HG03571 (cell line): ENCODE results near the gene CFAP157.

Experiments used
- ATAC-seq: cut with Tn5 transposase; IDR thresholded peaks from one replicate; pipeline ENCODE4 v1.9.1; 2021; ENCODE audit not compliant: unreplicated experiment

CFAP157 gene

DNA sequence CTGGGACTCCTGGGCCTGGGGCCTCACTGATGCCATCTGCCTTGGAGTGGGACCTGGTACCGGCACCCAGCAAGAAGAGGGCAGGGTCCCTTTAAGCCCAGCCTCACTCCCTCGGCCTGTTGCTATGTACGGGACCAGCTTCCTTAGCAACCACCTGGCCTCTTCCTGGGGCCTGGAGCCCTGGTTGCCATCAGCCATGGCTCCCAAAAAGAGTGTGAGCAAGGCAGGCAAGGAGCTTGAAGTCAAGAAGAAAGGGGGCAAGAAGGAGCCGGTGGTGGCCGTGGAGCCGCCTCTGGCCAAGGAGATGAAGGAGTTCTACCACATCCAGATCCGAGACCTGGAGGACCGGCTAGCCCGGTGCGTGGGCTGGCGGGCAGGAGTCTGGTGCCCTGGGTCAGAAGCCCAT is at the start of gene CFAP157:
Gene CFAP157, plus strand, starts transcription at position 153 of the 406 bp plus-strand sequence. Its CDS starts 44 bp downstream, at position 197.
- ATAC-seq, result no peak

DNA sequence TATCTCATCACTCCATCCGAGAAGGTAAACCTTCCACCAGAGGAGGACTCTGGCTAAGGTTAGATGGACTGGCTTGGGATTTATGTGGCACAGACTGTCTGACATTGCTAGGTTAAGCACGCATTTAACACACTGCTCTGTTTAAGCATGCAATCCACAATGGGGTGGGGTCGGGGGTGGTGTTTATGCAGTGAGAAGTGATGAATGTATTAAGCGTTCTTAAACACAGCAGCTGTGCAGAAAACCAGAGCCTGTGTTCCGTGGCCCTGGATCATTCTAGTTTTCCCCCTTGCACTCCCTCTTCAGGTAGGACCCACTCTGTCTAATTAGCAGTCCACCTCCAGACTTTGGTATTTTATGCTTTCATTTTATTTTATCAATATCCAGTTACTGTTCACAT is 48.4 kb upstream of the CFAP157 start:
- no peak for ATAC-seq

DNA sequence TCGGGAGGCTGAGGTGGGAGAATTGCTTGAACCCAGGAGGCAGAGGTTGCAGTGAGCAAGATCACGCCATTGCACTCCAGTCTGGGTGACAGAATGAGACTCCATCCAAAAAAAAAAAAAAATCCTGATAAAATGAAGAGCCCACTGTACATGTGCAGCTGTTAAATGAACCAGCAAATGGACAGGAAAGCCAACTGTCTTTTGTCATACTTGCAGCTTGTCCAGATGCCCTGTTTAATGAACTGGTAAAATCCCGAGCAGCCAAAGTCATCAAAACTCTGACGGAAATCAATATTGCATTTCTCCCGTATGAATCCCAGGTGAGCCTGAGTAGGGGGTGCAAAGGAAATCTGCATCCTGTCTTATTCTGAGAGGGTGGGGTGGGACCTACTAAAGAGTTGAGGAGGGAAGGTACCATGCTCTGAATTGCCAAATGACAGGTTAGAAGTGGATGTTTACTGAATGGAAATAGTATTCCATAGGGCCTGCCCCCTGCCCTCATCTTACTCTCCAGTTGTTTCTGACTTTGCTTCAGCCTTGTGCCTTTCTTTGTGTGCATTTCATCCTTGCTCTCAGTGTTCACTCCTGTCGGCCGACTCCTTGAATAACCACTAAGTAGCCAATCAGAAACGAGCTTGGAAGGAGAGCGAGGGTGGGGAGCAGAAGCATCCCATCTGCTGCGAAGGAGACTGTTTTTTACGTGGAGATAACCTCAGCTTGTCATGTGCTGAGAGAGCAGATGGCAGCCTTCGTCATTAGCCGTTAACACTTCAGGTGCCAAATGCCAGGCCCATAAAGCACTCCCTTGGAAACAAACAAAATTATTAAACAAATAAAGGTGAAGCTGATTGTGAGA is 45.7 kb upstream of the CFAP157 start:
- no peak for ATAC-seq

DNA sequence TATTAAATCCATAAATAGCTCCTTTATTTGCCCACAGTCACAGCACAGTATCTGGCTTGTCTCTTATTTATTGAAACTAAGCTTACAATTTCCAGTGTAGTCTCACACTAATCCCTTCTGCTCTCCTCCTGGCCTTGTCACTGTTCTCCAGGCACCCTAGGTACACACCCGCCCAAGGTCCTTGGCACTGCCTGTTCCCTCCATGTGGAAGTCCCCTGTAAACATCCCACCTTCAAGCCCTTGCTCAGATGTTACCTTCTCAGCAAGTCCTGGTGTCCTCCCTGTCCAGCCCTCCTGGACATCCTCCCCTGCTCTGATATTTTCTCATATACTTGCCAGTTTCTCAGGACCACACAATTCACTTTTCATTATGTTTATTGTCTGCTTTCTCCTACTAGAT is 44.2 kb upstream of the CFAP157 start:
- no peak for ATAC-seq

DNA sequence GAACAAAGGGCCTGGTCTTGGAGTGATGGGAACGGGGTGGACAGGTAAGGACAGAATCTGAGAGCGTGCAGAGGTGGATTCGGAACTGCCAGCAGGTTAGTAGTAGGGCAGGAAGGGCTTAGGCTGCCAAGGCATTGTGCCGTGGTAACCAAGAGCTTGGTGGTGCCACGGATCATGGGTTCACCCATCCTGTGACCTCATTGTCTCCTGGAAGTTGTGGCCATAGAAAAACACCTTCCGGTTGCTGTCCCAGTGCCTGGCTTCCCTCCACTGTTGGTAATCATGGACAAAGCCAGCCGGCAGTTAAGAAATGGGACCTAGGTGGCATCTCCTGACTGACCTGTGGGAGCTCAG is 42.5 kb upstream of the CFAP157 start:
- ATAC-seq, result no peak

DNA sequence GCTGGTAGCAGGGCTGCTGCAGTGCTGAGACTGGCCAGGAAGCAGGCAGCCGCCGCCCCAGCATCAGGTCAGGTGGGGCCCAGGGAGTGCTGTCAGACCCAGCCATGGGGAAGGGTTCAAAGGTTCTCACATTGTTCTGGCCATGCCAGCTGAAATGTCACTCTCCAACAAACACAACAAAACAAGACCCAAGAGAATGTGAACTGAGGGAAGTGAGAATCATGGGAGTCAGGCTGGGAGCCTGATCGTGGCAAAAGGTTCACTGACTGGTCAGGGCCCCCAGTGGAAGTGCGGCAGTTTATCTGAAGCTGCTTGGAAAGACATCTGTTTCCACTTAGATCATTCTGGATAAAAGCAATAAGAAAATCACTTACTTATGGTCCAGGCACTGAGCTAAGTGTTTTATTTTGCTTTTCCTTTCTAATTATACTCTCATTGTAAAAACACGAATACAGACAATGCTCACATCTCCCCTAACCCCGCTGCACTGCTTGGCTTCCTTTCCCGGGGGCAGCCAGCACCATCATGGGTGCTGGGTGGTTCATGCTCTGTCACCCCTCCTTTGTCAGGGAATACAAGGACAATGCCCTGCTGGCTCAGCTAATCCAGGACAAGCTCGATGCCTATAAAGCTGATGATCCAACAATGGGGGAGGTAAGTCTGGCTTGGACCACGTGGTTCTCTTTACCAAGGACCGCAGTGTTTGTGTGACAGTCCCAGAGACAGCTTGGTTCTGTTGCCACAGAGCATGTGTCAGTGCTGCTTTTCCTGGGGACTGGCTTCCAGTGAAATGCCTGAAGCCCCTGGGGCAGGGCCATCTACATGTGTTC is 41.9 kb upstream of the CFAP157 start:
- ATAC-seq, result no peak

DNA sequence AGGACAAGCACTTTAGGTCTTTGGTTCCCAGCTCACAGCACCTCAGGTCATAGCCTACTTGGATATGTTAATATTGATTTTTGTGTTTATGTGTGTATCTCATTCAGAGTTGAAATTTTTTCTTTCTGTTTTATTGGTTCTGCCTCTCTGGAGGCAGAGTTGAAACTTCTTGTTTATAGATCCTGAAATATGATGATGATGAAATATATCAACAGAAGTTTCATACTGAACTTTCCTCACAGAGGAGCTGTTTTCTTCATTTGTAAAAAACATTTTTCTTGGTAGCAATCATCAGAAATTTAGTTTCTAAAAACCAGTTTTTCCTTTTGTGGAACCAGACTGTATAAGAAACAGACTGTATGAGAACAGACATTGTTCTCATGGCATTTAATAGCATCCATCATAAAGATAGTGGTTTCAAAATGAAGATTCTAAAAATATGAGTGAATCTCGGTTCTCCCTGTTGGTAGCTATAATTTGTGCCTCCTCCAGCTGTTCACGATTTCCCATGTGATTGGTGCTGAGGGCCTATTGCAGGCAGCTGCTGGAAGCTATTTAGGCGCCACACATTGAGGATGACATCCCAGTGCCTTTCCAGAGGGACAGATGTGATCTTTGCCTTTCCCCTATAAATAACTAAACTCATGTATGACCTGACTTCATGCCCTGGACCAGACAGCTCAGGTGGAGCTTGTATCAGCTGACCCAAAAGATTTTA is 39.5 kb upstream of the CFAP157 start:
- ATAC-seq, result no peak

DNA sequence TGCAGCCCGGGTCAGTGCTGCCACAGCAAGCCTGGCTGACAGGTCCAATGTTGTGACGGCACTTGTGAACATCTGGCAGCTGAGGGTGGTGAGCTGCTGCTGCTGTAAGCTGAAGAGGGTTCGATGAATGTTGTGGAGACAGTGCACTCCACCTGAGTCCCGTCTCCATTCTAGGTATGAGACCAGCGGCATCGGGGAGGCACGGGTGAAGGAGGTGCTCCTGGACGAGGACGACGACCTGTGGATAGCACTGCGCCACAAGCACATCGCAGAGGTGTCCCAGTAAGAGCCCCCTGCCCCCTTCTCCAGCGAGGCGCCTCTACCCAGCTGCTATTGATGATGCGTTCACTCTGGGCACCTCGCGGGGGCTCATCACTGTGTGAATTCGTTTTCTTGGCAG is 38.9 kb upstream of the CFAP157 start:
- no peak for ATAC-seq

DNA sequence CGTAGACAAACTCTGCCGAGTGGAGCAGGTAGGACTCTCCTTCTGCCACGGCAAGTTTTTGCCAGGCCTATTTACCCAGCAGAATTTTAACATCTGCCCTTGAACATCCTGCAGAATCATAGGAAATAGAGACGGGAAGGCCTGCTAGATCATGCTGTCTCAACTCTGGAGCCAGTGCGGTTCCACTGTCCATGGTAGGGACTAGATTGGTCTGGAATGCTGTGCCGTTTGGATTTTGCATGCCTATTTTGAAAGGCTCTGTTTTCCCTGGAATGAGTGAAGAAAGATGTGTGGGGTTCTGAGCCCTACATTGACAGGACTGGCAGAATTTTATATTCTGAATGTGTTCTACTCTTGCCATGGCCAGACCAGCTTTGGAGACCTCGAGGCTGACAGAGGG is 33.6 kb upstream of the CFAP157 start:
- ATAC-seq, result no peak

DNA sequence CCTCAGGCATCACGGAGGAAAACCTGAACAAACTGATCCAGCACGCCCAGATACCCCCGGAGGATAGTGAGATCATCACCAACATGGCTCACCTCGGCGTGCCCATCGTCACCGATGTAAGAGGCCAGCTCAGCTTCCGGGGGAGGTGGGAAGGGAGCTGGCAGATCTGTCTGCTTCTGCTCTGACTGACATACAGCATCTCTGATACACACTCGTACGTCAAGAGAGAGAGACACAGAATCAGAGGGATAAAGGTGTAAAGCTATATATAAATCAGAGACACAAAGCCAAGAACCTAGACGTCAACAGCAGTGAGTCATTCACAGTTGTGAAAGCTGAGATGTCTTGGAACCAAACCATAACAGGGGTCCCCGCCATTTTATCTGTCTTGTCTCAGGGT is 30.1 kb upstream of the CFAP157 start:
- no peak for ATAC-seq

DNA sequence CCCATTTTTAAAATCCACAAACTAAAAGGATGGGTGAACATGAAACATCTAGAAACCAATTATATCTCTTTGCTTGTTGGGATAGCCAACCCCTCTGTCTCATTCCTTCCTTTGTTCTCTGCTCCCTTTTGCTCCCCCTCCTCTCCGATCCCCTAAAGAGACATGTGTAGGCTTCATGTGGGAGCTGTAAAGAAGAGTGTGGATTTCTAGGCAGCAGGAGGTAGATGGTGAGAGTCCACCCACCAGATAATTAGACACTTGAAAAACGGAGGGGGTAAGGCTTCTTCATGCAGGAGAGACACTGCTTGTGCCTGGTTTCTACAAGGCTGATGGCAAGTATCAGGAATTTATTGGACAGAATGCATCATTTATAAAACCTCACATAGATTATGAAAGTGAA is 27.3 kb upstream of the CFAP157 start:
- no peak for ATAC-seq

DNA sequence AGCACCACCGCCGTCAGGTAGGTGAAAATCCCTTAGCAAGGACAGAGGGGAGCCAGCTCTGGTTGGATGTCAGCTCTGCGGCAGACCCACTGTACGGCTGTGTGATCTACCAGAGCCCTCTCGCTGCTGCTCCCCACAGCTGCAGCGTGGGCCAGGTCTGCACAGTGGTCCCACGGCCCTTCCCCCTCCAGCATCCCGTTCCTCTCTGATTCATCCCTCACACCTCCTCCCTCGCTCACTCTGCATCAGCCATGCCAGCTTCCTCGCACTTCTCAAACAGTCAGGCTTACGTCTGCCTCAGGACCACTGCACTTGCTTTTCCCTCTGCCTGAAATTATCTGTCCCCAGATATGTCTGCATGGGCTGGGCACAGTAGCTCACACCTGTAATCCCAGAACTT is 26.6 kb upstream of the CFAP157 start:
- ATAC-seq, result no peak

DNA sequence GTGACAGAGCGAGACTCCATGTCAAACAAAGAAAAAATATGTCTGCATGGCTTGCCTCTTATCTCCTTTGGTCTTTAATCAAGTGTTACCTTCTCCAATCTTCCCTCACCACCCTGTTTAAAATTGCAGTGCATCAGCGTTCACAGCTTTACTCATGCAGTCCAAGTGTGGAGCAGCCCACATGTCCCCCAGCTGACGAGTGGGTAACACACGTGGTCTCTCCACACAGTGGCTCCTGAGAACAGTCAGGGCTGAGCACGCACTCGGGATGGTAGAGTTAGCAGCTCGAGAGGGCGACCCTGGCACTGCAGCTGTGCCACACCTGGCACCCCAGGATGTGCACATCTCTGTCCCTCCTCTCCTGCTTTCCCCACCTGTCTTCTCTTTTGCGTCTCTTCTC is 25.9 kb upstream of the CFAP157 start:
- ATAC-seq, result no peak

DNA sequence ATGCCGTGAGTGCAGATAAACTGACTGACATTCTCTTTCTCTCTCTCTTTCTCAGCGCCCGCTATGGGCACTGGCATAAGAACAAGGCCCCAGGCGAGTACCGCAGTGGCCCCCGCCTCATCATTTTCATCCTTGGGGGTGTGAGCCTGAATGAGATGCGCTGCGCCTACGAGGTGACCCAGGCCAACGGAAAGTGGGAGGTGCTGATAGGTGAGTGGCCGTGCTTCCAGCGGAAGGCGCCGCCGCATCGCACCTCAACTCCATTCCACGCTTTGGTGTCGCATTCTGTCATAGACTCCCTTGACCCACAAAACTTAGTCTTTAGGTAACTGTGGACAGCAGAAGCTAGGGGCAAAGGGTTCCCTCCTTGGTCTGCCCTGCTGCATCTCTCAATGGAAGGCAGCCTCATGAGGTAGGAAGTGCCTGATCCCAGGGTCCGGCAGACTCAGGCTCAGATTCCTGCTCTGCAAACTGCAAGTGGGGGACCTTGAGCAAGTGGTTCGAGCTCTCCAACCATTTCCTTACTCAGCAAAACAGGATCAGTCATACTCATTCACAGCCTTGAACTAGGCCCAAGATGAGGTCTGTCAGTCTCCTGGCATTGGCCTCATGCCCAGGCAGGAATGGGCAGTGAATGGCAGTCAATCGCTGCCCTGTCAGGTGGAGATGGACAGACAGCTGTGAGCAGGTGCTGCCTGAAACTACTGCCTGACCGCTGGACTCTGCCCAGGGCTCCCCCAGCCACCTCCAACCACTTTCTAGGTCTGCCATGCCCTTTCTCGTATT is 24.2 kb upstream of the CFAP157 start:
- ATAC-seq, result no peak

DNA sequence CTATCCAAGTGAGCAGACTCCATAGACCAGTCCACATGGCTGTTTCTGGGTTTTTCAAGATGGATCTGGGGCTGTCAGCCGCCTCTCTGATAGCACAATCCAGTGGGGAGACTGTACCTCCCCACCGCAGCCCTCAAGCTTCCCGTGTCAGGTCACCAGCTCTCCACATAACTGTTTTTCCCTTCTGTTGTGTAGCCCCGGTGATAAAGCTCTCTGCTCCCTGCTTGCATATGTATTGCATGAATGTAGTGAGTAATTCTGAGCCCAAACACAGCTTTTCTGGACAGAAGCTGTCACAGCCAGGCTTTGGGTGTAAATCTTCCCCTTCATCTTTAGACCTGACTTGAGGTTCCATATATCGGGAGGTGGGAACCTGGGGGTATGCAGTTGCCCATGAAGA is 23.1 kb upstream of the CFAP157 start:
- no peak for ATAC-seq

DNA sequence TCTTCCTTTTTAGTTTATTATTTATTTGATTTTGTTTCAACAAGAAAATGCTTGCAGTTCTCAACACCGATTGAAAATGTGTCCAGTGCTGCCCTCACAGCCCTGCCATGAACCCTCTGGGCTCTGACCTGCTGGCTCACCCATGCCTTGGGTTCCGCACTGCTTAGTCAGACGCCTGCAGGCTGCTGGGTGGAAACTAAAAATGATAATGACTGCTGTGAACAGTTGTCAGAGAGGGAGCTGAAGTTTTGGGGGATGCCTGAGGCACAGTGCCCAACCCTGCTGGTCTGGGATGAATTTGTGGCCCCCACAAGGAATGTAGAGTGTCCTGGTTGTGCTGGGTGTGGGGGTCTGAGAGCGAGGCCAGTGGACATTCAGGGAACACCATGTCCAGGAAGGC is 22.2 kb upstream of the CFAP157 start:
- no peak for ATAC-seq

DNA sequence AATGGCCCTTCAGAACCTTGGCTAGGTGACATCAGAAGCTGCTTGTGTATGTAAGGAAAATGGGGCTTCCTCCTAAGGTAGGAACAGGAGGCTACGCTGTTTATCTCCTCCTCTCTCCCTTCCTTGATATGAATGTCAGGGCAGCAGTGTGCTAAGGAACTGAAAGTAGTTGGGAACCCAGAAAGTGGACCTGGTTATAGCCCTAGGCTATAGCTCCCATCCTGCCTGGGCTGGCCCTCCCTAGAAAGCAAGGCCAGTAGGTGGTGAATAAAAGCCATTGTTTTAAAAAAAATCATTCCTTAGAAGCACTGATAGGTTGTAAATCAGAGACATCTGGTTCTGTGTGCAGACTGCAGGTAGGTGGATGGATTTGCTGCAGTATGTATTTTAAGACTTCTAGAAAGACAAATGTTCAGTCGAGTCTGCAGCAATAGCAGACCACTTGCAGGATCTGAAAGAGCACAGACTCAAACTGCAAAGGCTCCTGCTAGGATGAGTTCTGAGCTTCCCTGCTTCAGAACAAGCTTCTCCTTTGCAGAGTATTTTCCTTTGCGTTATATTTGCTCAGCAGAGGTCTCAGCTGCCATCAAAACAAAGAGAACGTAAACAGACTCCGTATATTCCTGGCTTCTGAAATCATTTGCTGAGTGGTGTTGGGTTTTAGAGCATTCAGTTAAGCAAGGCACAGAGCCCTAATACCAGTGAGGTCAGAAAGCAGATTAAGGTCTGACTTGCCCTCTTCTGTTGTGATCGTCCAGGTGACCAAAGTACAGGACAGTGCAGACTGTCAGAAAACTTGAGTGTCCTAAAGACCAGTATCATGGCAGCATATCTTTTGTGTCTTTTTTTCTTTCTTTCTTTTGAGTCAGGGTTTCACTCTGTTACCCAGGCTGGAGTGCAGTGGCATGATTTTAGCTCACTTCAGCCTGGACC is 20.1 kb upstream of the CFAP157 start:
- ATAC-seq, result no peak

DNA sequence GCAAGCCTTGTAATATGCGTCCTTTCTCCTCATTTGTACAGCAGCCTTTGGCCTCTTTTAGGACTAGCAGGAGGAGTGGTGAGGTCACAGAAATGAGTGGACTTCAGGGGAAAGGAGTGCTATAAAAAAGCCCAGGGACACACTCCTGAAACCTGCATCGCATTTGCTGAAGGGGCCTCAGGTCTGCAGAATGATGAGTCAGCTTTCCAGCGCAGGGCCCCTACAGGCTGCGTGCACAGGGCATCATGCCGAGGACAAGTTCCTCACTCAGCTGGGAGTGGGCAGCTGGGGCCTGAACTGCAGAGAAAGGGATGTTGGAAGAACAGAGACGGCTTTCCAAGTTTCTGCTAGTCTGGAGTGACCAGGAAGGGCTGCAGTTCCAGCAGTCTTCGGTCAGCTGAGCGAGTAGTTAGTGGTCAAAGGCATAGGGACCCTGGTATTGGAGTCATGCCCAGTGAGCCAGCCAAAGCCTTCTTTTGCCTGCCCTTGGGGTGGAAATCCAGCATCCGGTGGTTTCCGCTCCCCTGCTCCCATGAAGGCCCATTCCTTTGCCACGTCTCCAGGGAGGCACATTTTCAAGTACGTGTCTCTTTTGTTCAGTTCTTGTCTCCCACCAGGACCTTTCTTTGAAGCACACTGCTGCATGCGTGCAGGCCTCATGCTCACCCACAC is 17.3 kb upstream of the CFAP157 start:
- ATAC-seq, result no peak

DNA sequence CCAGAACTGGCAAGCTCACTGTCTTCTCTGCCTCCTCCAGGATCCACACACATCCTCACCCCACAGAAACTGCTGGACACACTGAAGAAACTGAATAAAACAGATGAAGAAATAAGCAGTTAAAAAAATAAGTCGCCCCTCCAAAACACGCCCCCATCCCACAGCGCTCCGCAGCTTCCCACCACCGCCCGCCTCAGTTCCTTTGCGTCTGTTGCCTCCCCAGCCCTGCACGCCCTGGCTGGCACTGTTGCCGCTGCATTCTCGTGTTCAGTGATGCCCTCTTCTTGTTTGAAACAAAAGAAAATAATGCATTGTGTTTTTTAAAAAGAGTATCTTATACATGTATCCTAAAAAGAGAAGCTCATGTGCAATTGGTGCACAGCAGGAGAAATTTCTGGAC is 16.1 kb upstream of the CFAP157 start:
- no peak for ATAC-seq
